HG02678 (cell line): Measurements from ENCODE around the gene HMGN1.
"Not testable (repeated sequence)": the region's sequence is repeated elsewhere in the genome, so short reads cannot be mapped to it uniquely, and the experiment has no call there.

Experiments used
- ATAC-seq: cut with Tn5 transposase; IDR thresholded peaks from one replicate; pipeline ENCODE4 v1.9.1; 2021; ENCODE audit warnings: mild to moderate bottlenecking, moderate library complexity; ENCODE audit not compliant: unreplicated experiment

HMGN1 gene

GRCh38 chr21:39369896-39370288 lies 21.0 kb upstream of the HMGN1 start:
- ATAC-seq, result not testable (repeated sequence)

- no peak for ATAC-seq
Observed at GRCh38 chr21:39367783-39368182, 18.9 kb upstream of the HMGN1 start.

GRCh38 chr21:39366563-39366962 lies 17.7 kb upstream of the HMGN1 start:
- no peak for ATAC-seq

GRCh38 chr21:39364949-39365348 lies 16.1 kb upstream of the HMGN1 start:
- no peak for ATAC-seq

- no peak for ATAC-seq
Observed at GRCh38 chr21:39363607-39364555, 15.0 kb upstream of the HMGN1 start.

- no peak for ATAC-seq
Observed at GRCh38 chr21:39362733-39363132, 13.8 kb upstream of the HMGN1 start.

GRCh38 chr21:39359382-39359781 lies 10.5 kb upstream of the HMGN1 start:
- no peak for ATAC-seq

GRCh38 chr21:39353295-39353694 lies 4.4 kb upstream of the HMGN1 start:
- no peak for ATAC-seq

- ATAC-seq, result no peak
Observed at GRCh38 chr21:39350094-39351005, 1.5 kb upstream of the HMGN1 start.

- ATAC-seq, result peak; percentile 82
Observed at GRCh38 chr21:39349211-39350093, 564 bp upstream of the HMGN1 start.

GRCh38 chr21:39348040-39348354 lies 891 bp downstream of the HMGN1 start:
- peak; percentile 5 for ATAC-seq

- ATAC-seq, result no peak
Observed at GRCh38 chr21:39347537-39347936, 1.4 kb downstream of the HMGN1 start.

GRCh38 chr21:39346671-39347331 lies 2.1 kb downstream of the HMGN1 start:
- no peak for ATAC-seq

GRCh38 chr21:39346206-39346605 lies 2.7 kb downstream of the HMGN1 start:
- no peak for ATAC-seq

GRCh38 chr21:39345440-39345839 lies 3.4 kb downstream of the HMGN1 start:
- ATAC-seq, result no peak

- ATAC-seq, result no peak
Observed at GRCh38 chr21:39344848-39345247, 4.0 kb downstream of the HMGN1 start.

GRCh38 chr21:39341249-39341923 lies 7.5 kb downstream of the HMGN1 start:
- no peak for ATAC-seq

GRCh38 chr21:39340687-39341086 lies 8.2 kb downstream of the HMGN1 start:
- ATAC-seq, result no peak

GRCh38 chr21:39339231-39339630 lies 9.7 kb downstream of the HMGN1 start:
- no peak for ATAC-seq
